ENCODE data around the gene AMOT.

AMOT gene

DNA sequence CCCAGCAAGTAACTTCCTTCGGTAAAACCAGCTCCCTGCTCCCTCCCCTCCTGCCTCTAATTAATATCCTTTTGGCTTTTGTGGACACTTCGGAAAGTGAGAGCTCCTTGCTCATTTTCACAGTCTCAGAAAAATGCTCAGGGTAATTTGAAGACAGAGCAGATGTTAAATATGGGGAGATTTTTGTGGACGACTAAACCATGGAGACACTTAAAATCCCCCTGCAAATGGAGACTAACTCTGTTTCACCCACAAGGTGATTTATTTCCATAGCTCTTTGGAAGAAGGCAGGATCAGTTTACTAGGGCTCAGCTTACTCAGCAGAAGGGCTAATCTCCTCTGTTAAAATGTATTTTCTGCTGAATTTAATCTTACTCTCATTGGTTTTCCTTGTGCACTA, 12.2 kb upstream of the AMOT start:
- ChIA-PET POLR2A (no interaction called here), CTCF (no interaction called here)
- TF ChIP-seq, protein P1, sequence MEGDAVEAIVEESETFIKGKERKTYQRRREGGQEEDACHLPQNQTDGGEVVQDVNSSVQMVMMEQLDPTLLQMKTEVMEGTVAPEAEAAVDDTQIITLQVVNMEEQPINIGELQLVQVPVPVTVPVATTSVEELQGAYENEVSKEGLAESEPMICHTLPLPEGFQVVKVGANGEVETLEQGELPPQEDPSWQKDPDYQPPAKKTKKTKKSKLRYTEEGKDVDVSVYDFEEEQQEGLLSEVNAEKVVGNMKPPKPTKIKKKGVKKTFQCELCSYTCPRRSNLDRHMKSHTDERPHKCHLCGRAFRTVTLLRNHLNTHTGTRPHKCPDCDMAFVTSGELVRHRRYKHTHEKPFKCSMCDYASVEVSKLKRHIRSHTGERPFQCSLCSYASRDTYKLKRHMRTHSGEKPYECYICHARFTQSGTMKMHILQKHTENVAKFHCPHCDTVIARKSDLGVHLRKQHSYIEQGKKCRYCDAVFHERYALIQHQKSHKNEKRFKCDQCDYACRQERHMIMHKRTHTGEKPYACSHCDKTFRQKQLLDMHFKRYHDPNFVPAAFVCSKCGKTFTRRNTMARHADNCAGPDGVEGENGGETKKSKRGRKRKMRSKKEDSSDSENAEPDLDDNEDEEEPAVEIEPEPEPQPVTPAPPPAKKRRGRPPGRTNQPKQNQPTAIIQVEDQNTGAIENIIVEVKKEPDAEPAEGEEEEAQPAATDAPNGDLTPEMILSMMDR (IDR thresholded peaks at IDR 0.05; ENCODE audit: control extremely low read depth, extremely low read depth, low read depth, missing control alignments): no peak
- DNase-seq (ENCODE audit: extremely low spot score): no peak

DNA sequence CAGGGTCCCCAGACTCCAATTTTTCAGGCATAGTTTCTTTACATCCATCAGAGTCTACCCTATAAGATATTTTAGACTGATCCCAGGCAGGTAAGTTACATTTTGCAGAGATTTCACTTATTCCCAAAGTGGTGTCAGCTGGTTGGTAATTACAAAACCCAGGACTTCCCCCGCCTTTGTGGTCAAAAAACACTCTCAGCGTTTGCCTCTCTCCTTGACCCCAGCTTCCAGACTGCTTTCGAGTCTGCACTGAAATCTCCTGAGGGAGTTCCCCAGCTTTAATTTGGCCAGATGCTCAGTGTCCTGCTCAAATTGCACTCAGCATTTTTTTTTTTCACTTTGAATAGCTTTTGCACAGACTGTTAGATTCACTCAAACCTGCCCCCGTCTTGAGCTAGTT, 11.2 kb upstream of the AMOT start:
- ChIA-PET CTCF (interaction anchor here (1.8 kb wide), 1 partner anchor 10 kb away, joined by 6 read pairs; no protein-coding TSS in a partner anchor), POLR2A (no interaction called here)
- DNase-seq (ENCODE audit: extremely low spot score): peak; percentile 43
- TF ChIP-seq, protein P1 (IDR thresholded peaks at IDR 0.05; ENCODE audit: control extremely low read depth, extremely low read depth, low read depth, missing control alignments): no peak

DNA sequence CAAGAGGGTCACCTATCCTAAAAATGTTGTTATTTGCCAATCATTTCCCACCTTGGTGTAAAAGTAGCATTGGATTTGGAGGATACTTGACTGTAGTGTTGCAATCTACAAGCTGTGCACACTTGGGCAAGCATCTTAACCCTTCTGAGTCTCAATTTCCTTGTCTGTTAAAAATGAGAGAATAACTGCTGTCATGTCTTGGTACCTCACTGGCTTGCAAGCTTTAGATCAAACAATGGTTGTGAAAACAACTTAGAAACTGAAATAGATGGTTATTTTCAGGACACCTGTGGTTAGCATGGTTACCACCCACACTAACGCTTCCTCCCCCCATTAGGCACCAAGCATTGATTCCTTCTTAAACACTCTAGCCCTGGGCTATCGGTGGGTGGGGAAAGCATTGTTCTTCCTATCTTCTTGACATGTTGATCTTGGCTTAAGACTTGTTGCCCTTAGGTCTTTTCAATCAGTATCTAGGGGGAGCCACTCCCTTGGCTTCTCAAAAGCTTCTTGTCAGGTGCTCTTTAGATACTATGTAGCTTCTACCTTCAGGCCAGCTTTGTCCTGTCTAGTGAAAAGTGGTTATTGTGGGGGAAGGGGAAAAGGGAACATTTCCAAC, 10.6 kb upstream of the AMOT start:
- peak; percentile 61 for DNase-seq (ENCODE audit: extremely low spot score)
- POLR2A ChIA-PET: no interaction called here
- TF ChIP-seq, protein P1 (IDR thresholded peaks at IDR 0.05; ENCODE audit: control extremely low read depth, extremely low read depth, low read depth, missing control alignments): no peak
- CTCF ChIA-PET: interaction anchor here (1.8 kb wide), 1 partner anchor 9 kb away, joined by 6 read pairs; no protein-coding TSS in a partner anchor

DNA sequence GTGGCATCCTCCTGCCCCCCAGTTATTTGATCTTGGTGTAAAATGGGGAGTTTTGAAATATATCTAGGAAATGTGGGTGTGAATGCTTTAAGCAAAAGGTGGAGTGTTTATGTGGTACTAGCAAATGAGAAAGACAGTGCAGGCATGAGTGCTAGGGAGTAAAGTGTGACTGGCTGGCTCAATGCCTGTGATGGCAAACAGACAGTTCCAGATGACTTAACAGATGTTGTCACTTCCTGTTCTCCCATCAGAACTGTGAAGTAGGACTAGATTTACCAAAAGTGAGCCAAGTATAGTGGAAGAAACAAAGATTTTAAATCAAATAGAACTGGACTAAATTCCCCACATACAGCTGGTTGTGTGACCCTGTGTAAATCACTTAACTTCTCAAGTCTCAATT, 8.4 kb upstream of the AMOT start:
- DNase-seq (ENCODE audit: extremely low spot score): no peak
- ChIA-PET CTCF (no interaction called here), POLR2A (no interaction called here)
- TF ChIP-seq, protein P1 (IDR thresholded peaks at IDR 0.05; ENCODE audit: control extremely low read depth, extremely low read depth, low read depth, missing control alignments): no peak

DNA sequence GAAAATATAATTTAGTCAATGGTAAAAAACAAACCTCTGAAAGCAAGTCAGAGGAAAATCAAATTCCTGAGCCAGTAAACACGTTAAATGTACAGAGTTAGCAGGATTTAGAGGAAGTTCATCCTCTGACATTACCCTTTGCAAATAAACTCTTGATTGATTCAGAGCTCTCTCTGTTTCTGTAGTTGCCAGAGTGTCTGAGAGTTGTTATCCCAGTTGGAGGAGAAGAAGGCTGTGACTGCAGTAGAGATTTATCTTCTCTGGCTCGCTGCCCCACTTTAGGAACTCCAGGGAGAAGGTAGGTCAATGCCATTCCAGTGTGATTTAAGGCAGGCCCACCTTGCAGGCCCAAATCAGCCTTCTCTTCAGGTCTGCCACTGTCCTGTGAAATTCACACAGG, 6.2 kb upstream of the AMOT start:
- DNase-seq (ENCODE audit: extremely low spot score): no peak
- POLR2A ChIA-PET: no interaction called here
- TF ChIP-seq, protein P1 (IDR thresholded peaks at IDR 0.05; ENCODE audit: control extremely low read depth, extremely low read depth, low read depth, missing control alignments): no peak
- CTCF ChIA-PET: no interaction called here

DNA sequence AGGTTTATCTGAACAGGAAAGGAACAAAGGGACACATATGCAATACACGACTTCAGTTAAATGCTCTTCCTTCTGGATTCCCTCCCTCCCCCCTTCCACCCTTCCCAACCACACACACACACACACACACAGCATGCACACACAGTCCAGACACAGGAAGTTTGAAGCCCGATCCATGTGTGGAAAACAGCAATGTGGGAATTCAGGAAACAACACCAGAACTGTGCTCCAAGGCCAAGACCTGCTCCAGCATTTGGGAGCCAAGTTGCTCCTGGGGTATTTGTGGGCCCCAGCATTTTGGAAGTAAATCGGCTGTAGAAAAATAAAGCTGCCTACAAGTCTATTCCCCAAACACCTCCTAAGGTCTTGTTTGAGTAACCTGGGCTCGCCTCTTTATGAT, 5.6 kb upstream of the AMOT start:
- TF ChIP-seq, protein P1 (IDR thresholded peaks at IDR 0.05; ENCODE audit: control extremely low read depth, extremely low read depth, low read depth, missing control alignments): no peak
- ChIA-PET CTCF (no interaction called here), POLR2A (no interaction called here)
- DNase-seq (ENCODE audit: extremely low spot score): no peak
